Right atrium auricular region (tissue), 2 donors: ENCODE results near the gene MYH7. TPM values are rescaled to one million over a fixed set of nuclear protein-coding genes. Genes with fewer than 3 reads are reported as not detected.
A peak's percentile ranks its signal among the peaks of the same experiment; 100 is the strongest.

Source experiments
- DNase-seq: peaks from one replicate; pipeline ENCODE4 v3.0.0-alpha.2; 2019; ENCODE audit warnings: low spot score
- H3K27ac ChIP-seq, 2 donors: fragments of 200-600 bp; sonication (generic); 1 replicate in 1 of 2; 2 replicates in 1 of 2; pipeline ENCODE4 v1.5.1; 2016 to 2019
- H3K27me3 ChIP-seq, 2 donors: fragments of 200-600 bp; sonication (generic); one replicate each; pipeline versions ENCODE4 v1.5.1 to v1.6.0; 2017 to 2019
- H3K36me3 ChIP-seq: fragments of 200-600 bp; sonication (generic); one replicate; pipeline ENCODE4 v1.5.1; 2016
- H3K4me1 ChIP-seq, 2 donors: fragments of 200-600 bp; sonication (generic); one replicate each; pipeline versions ENCODE4 v1.5.1 to v1.6.0; 2017 to 2019
- H3K4me3 ChIP-seq, 2 donors: fragments of 200-600 bp; sonication (generic); 1 replicate in 1 of 2; 2 replicates in 1 of 2; pipeline ENCODE4 v1.5.1; 2017 to 2019; ENCODE audit warnings: mild to moderate bottlenecking in 1 of 2, moderate library complexity in 1 of 2
- H3K9me3 ChIP-seq, 2 donors: fragments of 200-600 bp; sonication (generic); one replicate each; pipeline ENCODE4 v1.5.1; 2019
- total RNA-seq, 2 donors: library from RNA; depleted of rRNA; stranded (reverse); fragments of >200 nt; gene quantifications; one replicate each; pipeline ENCODE4 v1.1.0, GENCODE V29; 2016
- TF ChIP-seq, protein P1 (sequence below), 2 donors: fragments of 200-600 bp; sonication (generic); IDR thresholded peaks; one replicate each; pipeline ENCODE4 v1.5.1; 2019; ENCODE audit warnings: antibody characterized with exemption in 2 of 2

MYH7 gene
- total RNA-seq, 2 donors from 2014 or later, result 1,082 to 4,592 TPM

DNA sequence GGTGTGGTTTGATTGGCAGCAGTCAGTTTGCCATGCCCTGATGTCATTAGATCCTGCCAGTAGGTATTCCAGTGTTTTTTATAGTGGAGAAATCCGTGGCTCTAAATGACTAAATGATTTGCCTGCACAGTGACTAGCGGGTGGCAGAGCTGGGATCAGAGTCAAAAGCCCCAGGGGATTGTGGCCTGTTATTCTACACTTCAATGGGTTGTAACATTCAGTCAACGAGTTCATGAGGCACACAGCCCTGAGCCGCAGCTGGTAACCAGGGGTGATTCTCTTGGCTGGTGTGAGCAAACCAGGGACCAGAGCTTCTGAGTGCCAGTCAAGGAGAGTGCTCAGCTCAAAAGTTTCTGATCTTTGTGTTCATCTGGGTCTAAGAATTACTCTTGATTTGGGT is 29.2 kb downstream of the MYH7 start:
- TF ChIP-seq, protein P1, sequence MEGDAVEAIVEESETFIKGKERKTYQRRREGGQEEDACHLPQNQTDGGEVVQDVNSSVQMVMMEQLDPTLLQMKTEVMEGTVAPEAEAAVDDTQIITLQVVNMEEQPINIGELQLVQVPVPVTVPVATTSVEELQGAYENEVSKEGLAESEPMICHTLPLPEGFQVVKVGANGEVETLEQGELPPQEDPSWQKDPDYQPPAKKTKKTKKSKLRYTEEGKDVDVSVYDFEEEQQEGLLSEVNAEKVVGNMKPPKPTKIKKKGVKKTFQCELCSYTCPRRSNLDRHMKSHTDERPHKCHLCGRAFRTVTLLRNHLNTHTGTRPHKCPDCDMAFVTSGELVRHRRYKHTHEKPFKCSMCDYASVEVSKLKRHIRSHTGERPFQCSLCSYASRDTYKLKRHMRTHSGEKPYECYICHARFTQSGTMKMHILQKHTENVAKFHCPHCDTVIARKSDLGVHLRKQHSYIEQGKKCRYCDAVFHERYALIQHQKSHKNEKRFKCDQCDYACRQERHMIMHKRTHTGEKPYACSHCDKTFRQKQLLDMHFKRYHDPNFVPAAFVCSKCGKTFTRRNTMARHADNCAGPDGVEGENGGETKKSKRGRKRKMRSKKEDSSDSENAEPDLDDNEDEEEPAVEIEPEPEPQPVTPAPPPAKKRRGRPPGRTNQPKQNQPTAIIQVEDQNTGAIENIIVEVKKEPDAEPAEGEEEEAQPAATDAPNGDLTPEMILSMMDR (IDR thresholded peaks at IDR 0.05), result no peak
- peaks cover 68% of the 10 kb centered on the region for H3K36me3 ChIP-seq
- peak overlapping the region; percentile 81 to 91 for H3K27ac ChIP-seq
- peak overlapping the region; percentile 61 to 82 for H3K4me3 ChIP-seq
- H3K9me3 ChIP-seq, result no peaks in the 10 kb centered on the region
- H3K4me1 ChIP-seq, result no peaks in the 10 kb centered on the region
- DNase-seq, result no peak
- H3K27me3 ChIP-seq, result no peaks in the 10 kb centered on the region

DNA sequence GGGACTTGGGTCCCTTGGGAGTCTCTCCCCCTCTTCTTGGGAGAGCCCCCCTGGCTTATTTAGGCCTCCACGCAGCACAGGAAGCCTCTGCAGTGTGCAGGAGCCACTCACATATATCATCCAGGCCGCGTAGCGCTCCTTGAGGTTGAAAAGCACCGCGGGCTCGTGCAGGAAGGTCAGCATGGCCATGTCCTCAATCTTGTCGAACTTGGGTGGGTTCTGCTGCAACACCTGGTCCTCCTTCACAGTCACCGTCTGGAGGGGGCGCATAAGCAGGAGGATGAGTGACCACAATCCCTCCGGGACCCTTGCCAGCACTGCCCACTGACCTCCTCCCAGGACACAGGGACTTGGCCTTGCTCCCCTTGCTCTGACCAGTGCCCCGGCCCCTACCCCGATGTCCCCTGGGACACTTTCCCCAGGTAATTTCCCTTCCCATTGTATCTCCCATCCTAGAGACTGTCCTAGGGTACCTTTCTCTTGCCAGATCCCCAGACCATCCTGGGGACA is 29.9 kb downstream of the MYH7 start:
- H3K27me3 ChIP-seq, result no peaks in the 10 kb centered on the region

DNA sequence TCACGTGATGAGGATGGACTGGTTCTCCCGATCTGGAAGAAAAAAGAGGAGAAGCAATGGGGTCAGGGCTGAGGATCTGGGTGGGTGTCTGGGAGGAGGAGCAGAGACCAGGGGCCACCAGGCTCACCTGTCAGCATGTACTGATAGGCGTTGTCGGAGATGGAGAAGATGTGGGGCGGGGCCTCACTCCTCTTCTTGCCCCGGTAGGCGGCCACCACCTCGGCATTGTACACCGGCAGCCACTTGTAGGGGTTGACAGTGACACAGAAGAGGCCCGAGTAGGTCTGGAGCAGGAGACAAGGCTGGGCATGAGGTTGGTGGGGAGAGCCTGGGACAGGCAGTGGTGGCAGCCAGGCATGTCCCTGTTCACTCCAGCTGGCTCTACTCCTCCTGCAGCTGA is 30.4 kb downstream of the MYH7 start:
- no peaks in the 10 kb centered on the region for H3K4me1 ChIP-seq
- DNase-seq, result no peak
- TF ChIP-seq, protein P1 (IDR thresholded peaks at IDR 0.05), result no peak
- H3K27me3 ChIP-seq, result no peaks in the 10 kb centered on the region
- H3K36me3 ChIP-seq, result peaks cover 80% of the 10 kb centered on the region
- H3K4me3 ChIP-seq, result peak overlapping the region; percentile 61 to 82
- no peaks in the 10 kb centered on the region for H3K9me3 ChIP-seq
- peak overlapping the region; percentile 81 to 91 for H3K27ac ChIP-seq

More for the DNA sequence above, 29.9 kb downstream of the MYH7 start:
- Histone ChIP-seq H3K36me3 (peaks cover 75% of the 10 kb centered on the region), H3K9me3 (no peaks in the 10 kb centered on the region), H3K4me1 (no peaks in the 10 kb centered on the region), H3K4me3 (peak overlapping the region; percentile 61 to 82), H3K27ac (peak overlapping the region; percentile 81 to 91)
- TF ChIP-seq, protein P1 (IDR thresholded peaks at IDR 0.05), result no peak
- no peak for DNase-seq

DNA sequence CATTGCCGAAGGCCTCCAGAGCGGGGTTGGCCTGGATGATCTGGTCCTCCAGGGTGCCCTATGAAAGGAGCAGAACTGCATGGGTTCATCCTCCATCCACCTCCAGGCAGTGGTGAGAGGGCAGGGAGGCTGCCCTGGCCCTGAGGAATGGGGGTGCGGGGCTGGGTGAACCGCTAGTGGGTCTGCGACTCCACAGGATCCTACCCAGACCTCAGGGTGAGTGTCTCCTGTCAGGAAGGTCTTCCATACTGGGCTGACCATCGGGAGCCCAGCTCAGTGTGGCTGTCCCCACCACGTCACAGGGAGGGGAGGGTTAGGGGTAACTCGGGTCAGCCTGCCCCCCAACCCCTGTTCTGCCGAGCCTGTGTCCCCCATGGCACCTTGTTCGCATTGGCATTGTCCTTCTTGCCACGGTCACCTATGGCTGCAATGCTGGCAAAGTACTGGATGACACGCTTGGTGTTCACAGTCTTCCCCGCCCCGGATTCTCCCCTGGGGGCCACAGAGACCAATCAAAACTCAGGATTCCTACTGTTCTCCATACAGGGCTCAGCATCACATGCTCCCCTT is 31.0 kb downstream of the MYH7 start:
- Histone ChIP-seq H3K27ac (peak overlapping the region; percentile 81 to 91), H3K36me3 (peaks cover 86% of the 10 kb centered on the region), H3K9me3 (no peaks in the 10 kb centered on the region), H3K4me3 (peak overlapping the region; percentile 61 to 82), H3K4me1 (no peaks in the 10 kb centered on the region), H3K27me3 (no peaks in the 10 kb centered on the region)
- TF ChIP-seq, protein P1 (IDR thresholded peaks at IDR 0.05), result no peak
- no peak for DNase-seq

DNA sequence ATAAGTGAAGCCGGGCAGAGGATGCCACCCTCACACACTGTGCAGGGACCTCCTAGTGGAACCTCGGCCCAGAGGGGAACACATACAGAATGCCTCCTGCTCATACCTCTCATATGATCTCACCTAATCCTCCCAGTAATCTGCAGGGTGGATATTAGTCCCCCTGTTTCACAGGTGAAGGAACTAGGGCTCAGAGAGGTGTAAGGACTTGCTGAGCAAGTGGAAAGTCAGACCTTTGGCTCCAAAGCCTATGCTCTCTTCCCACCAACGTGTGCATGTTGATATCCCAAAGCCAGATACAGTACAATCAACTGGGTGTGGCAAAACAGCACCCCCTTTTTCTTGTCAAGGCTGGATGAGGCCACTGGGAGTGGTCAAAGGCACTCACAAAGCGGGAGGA is 31.6 kb downstream of the MYH7 start:
- H3K27me3 ChIP-seq, result no peaks in the 10 kb centered on the region
- no peaks in the 10 kb centered on the region for H3K4me1 ChIP-seq
- TF ChIP-seq, protein P1 (IDR thresholded peaks at IDR 0.05), result no peak
- no peaks in the 10 kb centered on the region for H3K9me3 ChIP-seq
- peak overlapping the region; percentile 81 to 91 for H3K27ac ChIP-seq
- H3K4me3 ChIP-seq, result peak overlapping the region; percentile 61 to 82
- H3K36me3 ChIP-seq, result peaks cover 92% of the 10 kb centered on the region
- DNase-seq, result no peak

DNA sequence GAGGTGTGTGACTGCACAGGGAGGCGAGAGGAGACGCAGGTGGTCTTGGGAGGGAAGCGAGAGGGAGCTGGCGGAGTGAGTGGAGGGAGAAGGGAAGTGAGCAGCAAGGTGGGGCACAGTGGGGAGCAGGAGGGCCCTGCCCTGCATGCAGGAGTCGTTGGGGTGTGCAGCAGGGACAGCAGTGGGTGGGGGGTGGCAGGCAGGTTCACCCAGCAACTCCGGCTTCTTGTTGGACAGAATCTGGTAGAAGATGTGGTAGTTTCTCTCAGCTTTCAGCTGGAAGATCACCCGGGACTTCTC is 32.4 kb downstream of the MYH7 start:
- H3K27ac ChIP-seq, result peak overlapping the region; percentile 81 to 91
- no peaks in the 10 kb centered on the region for H3K27me3 ChIP-seq
- H3K4me3 ChIP-seq, result peak overlapping the region; percentile 61 to 82
- no peaks in the 10 kb centered on the region for H3K9me3 ChIP-seq
- no peak for DNase-seq
- TF ChIP-seq, protein P1 (IDR thresholded peaks at IDR 0.05), result no peak
- no peaks in the 10 kb centered on the region for H3K4me1 ChIP-seq
- H3K36me3 ChIP-seq, result peaks cover 100% of the 10 kb centered on the region
